Keratinocyte (primary cell): ENCODE results near the gene FRMD1.

ENCODE experiments used
- CTCF ChIP-seq, 3 experiments: IDR thresholded peaks in 1 of 3; conservative IDR thresholded peaks in 1 of 3; optimal IDR thresholded peaks in 1 of 3; 2 replicates in 2 of 3; 3 replicates in 1 of 3; pipeline versions ENCODE3 to v1.5.1; 2011; ENCODE audit warnings: low read length in 3 of 3, mild to moderate bottlenecking in 3 of 3, moderate library complexity in 2 of 3, control low read depth in 1 of 3, inconsistent platforms in 1 of 3; ENCODE audit not compliant: insufficient read depth in 2 of 3; ENCODE audit errors: extremely low read depth in 1 of 3
- EZH2 ChIP-seq: IDR thresholded peaks from one replicate; pipeline ENCODE4 v1.6.1; 2012; ENCODE audit warnings: inconsistent platforms, mild to moderate bottlenecking, low read length, moderate library complexity

DNA sequence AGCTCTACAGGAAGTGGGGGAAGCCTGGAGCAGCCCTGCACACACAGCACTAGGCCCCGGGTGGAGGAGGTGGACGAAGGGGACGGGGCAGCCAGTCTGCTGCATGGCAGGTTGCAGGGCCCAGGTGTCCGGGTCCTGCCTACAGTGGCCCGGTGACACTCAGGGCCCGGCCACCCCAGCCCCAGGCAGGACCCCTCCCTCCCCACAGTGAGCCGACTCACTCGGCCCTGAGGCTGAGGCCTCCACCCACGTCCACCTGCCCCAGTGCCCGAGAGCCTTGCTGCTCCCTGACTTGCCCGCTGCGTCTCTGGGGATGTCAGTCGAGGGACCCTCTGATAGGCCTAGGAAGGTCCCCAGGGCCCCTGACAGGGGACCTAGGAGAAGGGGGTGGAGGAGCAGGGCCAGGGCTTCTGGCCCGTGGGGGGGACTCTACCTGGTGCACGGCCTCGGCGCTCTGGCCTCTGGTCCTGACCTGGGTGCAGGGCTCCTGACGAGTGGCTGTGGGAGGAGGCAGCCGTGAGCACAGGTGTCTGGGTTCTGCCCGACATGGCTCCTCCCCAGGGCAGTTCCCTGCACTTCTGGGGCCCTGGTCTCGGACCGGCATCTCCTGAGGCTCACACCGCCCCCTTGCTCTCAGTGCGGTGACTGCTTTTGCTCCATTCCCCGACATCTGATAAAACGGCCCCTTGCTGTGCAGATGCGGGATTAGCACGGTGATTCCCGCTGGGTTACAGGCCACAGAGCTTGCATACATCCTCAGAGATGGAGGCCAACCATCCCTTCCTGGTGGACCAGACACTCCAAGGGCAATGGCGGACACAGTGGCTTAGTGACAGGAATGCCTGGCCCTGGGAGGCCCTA lies 20.1 kb downstream of the FRMD1 start:
- TF ChIP-seq CTCF (optimal IDR thresholded peaks at IDR 0.05 in 1 of 3, IDR thresholded peaks at IDR 0.05 in 1 of 3, conservative IDR thresholded peaks at IDR 0.05 in 1 of 3; ENCODE audit: extremely low read depth in 1 of 3, insufficient read depth in 2 of 3, low read length in 3 of 3) = no peak
- no peak for TF ChIP-seq EZH2
